Stimulated activated CD8-positive, alpha-beta memory T cell treated with anti-CD3 and anti-CD28 coated beads, Interleukin-2, amount 100 ng/mL, for 1 hour (primary cell): ENCODE results near the gene IQSEC1.

Experiments used
- DNase-seq, 2 donors: peaks; one replicate each; pipeline ENCODE4 v3.0.0-alpha.2; 2020; ENCODE audit warnings: low read depth in 2 of 2

Gene IQSEC1

GRCh38 chr3:13073326-13074005 is at the start of gene IQSEC1:
Gene IQSEC1, minus strand, starts transcription at chr3:13073429. Its CDS starts 415 bp downstream, at chr3:13073014.
- DNase-seq: peak; percentile 52 to 60

DNA sequence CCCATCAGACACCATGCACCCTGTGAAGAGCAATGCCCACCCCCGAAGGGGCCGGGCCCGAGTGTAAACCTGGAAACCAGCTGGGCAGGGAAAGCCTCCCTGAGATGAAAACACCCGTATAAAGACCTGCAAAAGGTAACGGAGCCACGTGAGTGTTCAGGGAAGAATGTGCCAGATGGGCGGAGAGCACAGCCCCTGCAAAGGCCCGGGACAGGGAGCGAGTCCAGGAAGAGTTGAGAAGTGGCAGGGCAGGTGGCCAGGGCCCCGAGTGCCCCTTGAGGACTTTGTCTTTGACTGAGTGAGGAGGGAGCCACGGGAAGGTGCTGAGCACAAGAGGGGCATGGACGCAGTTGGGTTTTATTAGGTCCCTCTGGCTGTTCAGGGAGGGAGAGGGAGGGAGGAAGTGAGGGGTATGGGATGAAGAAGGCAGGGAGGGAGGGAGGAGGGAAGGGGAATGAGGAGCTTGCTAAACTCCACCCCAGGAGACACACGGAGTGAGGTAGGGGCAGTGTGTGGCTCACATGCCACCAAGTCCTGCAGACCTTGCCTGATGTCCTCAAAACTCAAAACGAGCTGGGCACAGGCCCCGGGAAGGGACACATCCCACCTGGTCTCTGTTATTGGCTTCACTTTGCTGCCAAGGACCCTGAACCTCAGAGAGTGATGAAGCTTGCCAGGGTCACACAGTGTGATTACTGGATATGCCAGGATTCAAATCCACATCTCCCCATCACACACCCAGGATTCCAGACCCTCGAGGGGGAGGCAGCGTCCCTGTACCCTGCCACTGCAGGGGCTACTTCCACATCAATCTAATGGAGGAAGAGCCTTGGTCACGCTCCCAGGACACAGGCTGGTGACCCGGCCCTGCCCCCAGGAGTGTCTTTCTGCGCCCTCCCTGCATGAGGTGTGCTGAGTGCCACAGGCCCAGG is 49.1 kb upstream of the IQSEC1 start:
- DNase-seq: no peak

DNA sequence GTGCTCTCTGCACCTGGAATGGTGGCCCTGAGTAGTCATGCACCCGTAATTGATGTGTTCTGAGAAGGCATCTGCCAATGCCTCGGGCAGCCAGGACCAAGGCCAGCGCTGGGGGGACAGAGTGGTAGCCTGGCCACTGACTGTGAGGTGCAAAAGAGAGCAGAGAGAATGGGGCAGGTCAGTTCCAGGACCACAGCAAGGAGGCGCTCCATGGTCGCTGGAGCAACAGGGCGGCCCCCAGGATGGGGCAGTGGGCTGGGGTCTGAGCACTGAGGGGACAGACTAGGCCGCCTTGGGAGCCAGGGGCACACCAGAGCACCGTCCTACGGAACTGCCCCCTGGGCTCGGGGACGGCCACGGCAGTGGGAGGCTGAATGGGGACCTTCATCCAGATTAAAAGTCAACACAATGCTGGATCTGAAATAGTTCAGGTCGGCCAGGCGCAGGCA is 48.3 kb upstream of the IQSEC1 start:
- no peak for DNase-seq

GRCh38 chr3:13120928-13121552 is 47.8 kb upstream of the IQSEC1 start:
- no peak for DNase-seq

DNA sequence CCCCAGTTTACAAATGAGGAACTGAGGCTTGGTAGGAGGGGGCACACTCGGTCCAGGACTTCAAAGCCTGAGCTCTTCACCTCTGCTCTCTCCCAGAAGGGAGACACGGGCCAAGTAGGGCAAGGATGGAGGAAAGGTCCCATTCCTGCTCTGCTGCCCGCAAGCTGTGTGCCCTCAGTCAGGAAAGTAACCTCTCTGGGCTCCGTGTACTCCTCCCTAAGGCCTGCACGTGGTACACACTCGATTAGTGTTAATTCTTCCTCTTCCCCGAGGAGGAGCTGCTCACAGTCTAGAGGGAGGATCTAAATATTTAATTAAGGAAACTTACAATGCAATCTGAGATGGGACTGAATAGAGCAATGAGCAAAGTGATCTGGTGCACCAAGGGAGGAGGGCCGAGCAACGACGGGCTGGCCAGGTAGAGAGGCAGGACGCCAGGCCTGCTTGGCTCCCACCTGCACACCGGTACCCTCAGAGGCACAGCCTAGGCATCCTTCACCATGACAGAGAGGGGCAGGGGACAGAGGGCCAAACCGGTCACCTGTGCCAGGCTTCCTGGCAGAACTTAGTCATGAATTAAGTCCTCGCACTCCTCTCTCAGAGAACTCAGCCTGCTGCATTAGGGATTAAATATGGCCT is 47.2 kb upstream of the IQSEC1 start:
- DNase-seq: no peak

GRCh38 chr3:13119471-13120220 is 46.4 kb upstream of the IQSEC1 start:
- no peak for DNase-seq

- no peak for DNase-seq
Observed at GRCh38 chr3:13116426-13116825, 43.2 kb upstream of the IQSEC1 start.

DNA sequence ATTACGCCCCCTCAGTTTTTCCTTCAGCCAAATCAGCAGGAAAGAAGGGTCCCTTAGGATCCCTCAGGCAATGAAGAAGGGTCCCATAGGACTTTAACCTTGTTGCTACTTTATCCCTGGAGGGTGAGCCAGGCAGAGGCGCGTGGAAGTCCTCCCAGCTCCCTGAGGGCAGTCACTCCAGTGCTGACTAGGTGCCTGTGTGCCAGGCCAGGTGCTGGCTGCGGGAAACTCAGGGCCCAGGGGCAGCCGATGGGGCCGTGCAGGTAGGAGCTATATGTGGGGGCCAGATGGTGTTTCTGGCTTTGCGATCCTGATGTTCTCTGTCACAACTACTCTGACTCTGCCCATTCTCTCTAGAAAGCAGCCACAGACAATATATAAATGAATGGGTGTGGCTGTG is 42.8 kb upstream of the IQSEC1 start:
- no peak for DNase-seq

DNA sequence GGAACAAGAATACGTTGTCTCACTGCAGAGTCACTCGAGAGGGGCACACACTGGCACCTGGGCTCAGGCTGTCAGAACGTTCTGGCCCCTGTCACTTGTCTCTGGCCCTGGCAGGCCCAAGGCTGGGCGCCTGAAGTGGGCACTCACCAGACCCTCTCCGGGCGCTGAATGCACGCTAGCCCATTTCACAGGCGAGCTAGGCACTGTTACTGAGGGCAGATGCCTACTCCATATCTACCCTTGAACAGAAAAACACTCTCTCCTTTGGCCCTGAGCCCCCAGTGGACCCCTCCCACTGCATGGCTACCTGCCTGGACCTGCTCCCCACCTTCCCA is 42.3 kb upstream of the IQSEC1 start:
- DNase-seq: no peak

DNA sequence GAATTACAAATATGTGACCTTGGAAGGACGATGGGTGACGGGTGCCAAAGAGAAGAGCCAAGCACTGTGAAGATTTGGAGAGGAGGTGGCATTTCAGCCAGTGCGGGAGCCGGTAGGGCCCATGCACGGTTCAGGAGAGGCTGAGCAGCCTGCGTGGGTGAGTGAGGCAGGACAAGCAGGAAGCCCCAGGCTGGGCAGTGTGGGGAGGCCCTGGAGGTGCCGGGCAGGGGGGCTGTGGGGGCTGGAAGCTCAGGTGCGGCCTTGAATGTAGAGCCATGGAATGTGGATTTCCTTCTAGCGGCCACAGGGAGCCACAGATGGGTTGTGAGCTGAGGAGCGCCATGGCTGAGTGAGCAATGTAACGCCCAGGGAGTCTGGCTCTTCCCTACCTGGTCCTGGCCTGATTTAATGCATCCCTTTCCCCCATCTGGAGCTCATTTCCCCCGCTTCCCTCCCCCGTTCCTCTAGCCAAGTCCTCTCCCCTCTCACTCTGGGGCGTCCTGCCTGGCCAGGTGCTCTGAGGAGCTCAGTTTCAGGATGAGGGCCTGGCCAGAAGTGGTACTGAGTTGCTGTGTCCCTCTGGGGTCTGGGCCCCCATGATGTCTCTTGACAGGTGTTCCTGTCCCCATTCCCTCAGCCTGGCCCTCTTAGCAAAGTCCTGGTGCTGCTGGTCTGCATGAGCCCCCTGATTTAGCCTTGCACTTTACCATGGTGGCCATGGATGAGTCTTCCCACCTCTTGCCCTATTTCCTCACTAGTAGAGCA is 41.8 kb upstream of the IQSEC1 start:
- DNase-seq: no peak

- no peak for DNase-seq
Observed at GRCh38 chr3:13113346-13114330, 40.4 kb upstream of the IQSEC1 start.

- no peak for DNase-seq
Observed at GRCh38 chr3:13112521-13113345, 39.5 kb upstream of the IQSEC1 start.

GRCh38 chr3:13111873-13112520 is 38.8 kb upstream of the IQSEC1 start:
- no peak for DNase-seq

GRCh38 chr3:13111173-13111872 is 38.1 kb upstream of the IQSEC1 start:
- no peak for DNase-seq

GRCh38 chr3:13110678-13111116 is 37.5 kb upstream of the IQSEC1 start:
- no peak for DNase-seq

DNA sequence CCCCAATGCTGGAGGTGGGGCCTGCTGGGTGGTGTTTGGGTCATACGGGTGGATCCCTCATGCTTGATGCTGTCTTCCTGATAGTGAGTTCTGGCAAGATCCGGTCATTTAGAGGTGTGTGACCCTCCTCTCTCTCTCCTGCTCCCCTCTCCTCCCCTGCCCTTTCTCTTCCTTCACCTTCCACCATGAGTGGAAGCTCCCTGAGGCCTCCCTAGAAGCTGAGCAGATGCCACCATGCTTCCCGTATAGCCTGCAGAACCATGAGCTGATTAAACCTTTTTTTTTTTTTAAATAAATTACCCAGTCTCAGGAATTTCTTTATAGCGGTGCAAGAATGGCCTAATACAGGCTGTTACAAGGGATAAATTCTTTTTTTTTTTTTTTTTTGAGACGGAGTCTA is 36.3 kb upstream of the IQSEC1 start:
- no peak for DNase-seq

DNA sequence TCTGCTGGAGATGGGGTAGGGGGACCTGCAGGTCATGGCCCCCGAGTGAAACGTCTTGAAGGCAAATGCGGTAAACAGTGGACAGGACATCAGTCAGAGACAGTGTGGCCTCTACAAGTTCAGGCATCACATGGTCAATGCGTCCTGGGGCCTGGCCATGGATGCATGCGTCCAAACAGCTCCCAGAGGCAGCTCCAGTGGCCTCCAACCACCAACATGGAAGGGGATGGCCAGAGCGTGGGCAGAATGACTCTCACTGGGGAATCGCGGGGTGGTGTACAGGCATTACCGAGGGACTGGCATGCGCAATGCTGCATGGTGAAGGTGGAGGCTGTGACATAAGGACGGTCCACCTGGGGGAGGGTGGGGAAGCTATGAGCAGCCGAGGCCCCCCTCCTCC is 35.6 kb upstream of the IQSEC1 start:
- no peak for DNase-seq
